LoVo (cell line): ENCODE measurements around the gene NTSR2.
"Not testable (repeated sequence)": the region's sequence is repeated elsewhere in the genome, so short reads cannot be mapped to it uniquely, and the experiment has no call there.

Source experiments
- DNase-seq: peaks from one replicate; pipeline ENCODE4 v3.0.0-alpha.2; 2016; ENCODE audit warnings: low spot score

The NTSR2 gene

DNA sequence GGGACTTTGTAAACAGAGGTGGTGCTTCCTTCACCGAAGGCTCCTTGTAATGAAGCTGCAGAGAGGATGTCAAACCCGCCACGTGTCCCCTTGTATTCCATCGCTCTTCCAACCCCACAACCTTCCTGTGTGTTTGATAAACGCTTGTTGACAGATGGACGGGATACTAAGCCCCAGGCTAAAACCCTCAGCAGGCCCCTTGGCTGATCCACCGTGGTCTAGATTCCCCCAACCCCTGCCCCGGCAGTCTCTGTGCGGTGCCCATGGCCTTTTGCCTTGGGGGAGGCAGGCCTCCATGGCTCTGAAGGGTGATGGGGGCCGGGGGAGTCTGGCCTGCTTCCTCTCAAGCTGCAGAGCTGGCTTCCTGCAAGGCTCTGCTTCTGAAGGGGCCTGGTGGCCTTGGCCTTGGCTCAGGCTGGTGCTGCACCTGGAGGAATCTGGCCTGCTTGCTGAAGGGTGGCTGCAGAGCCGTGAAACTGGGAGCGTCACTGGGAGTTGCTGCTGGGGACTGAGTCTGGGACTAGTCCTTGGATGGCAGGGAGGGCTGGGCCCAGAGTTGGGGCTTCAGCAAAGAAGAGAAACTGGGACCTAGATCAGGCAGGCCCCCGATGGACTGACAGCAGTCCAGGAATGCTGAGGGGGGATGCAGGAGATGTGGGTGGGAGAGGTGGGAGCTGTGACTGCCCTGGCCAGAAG lies 9.6 kb upstream of the NTSR2 start:
- no peak for DNase-seq

DNA sequence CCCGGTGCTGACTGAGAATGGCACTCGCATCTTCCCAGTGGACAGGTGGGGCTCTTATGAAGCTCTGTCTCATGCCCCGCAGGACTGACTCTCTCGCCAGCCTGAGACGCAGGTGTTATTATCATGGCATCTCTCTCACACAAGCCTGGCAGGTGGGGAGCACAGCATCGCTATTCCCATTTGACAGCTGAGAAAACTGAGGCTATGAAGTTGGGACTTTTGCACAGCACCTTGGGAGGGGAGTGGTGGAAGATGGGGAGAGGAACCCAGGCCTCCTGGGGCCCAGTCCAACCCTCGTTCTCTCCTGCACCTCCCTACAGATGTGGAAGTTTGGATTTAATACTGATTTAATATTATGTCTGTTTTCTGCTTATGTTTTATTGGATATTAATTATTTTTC lies 9.0 kb upstream of the NTSR2 start:
- DNase-seq, result no peak

DNA sequence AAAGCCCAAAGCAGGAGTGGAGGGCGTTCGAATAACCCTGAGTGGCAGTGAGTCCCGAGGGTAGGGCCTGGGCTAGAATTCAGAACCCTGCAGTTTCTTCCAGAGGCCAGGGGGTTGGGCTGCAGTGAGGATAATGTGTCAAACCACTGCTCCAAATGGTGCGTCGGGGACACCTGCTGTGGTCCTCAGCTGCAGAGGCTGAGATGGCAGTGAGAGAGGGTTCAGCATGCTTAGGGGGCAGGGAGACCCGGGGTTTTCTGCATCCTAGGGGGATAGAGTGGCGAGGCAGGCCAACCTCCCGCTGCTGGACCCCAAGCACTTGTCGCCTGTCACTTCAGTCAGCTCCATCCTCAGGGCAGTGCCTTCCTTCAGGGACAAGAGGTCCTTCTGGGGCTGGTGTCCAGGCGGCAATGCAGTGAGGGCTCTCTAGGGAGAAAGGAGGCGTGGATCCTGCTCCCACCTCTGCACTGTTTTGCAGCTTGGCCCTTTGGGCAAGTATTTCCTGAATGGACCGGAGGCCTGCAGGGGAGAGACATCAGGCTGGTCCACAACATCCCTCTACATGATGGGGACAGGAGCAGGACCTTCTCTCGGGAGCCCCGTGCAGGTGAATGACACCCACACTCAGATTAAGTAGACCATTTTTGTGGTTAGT lies 8.4 kb upstream of the NTSR2 start:
- DNase-seq, result no peak

GRCh38 chr2:11677136-11678055 lies 7.4 kb upstream of the NTSR2 start:
- DNase-seq, result no peak

DNA sequence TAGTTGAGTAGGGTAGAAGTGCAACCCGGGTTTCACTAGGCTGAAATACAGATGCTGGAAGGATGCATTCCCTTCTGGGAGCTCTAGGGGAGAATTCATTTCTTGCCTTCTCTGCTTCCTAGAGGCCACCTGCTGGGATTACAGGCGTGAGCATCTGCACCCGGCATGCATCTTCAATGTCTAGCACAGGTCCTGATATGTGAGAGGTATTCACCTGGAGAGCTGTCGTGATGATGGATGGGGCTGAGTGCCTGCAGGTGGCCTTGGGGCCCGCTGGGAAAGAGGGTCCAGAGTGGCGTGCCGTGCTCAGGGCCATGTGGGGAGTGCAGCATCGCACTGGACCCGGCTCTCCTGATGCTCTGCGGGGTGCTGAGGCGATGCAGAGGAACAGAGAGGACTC lies 6.6 kb upstream of the NTSR2 start:
- no peak for DNase-seq

DNA sequence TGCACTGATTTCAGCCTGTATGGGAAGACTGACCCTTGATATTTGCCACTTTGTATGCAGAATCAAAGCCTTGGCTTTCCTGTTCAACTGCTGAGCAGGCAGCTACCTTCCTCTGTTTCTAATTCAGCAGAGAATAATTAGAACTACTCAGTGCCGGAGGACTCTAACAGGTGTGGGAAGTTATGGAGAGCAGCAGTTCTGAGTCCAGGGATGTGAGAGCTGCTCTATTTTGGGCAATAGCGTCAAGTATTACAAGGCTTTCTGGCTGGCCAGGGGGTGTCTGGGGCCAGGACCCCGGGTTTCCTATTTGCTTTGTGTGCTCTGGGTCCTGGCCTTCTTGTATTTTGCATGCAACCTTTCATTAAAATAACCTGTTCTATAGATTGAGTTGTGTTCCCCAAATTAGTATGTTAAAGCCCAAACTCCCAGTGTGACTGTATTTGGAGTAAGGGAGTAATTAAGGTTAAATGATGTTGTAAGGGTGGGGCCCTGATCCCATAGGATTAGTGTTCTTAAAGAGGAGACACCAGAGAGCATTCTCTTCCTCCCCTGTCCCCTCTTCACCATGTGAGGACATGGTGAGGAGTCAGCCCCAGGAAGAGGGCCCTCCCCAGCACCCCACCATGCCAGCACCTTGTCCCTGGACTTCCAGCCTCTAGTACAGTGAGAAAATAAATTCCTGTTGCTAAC lies 5.6 kb upstream of the NTSR2 start:
- DNase-seq, result no peak

GRCh38 chr2:11674983-11675382 lies 5.0 kb upstream of the NTSR2 start:
- no peak for DNase-seq

GRCh38 chr2:11672407-11672806 lies 2.4 kb upstream of the NTSR2 start:
- no peak for DNase-seq

DNA sequence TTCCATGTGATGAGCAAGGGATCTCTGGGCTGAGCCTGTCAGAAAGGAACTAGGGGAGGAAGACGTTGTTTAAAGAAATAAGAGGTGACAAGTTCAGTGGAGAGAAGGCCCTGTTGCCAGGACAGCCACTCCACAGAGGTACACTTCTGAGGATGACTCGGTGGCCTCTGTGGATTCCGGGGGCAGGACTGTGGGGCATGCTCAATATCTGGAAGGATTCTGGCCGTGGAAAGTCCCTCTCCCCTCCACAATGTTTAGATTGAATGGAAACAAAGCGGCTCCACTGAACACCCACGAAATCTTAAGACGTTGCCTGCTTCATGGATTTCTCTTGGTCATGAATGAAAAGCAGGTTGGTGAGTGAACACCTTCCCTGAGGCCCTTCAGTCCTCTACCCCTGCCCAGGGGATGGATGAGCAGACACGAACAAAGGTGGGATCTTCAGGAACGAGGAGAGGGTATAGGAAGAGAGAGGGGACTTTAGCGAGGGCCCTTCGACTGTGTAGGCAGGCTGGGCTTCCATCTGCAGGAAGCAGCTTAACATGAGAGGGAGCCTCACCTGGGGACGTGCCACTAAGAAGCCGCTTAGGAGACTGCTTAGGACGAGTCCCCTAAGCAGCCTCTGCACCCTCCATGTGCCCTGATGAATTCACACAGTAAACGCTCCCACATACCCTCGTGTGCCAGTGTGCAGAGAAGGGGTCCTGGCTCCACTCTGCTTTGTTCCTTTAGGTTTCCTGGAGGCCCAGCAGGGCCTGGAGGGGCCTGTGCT lies 1.9 kb downstream of the NTSR2 start:
- no peak for DNase-seq

- no peak for DNase-seq
These were observed 2.8 kb downstream of the NTSR2 start for GRCh38 chr2:11667194-11667593.

DNA sequence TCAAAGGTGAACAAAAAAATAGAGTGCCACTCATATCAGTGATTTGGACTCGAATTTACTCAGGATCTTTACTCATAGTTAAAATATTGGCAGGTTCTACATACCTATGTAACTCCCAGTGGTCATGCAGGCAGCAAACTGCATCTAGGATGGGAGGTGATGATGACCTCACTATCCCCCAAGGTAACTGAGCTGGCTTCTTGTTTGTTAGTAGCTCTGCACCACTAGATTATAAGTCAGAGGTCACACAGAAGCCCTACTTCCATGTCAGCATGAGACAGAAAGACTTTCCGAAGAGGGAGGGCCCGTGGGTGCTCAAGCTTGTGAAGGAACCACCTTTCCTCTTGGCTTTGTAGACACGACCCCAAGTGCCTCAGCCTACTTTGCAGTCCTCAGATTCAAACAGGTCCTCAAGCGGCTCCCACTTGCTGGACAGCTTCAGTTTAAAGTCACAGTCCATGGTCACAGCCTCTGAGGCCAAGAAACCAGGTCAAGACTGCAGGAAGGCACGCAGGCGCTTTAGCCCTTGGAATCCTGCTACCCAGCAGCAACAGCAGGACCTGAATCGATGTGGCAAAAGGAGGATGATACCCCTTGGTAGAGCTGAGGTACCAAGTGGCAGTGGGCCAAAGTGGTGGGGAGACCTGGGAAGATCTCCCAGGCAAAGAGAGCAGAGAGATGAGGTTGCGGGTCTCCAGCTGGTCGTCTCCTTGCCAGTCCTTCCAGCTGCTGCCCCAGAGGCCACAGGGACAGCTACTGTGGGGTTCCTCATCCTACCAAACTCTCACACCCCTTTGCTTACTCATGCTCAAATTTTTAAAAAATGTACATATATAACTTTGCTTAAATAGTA lies 4.3 kb downstream of the NTSR2 start:
- DNase-seq, result no peak

- DNase-seq, result no peak
These were observed 5.0 kb downstream of the NTSR2 start for GRCh38 chr2:11665028-11665427.

DNA sequence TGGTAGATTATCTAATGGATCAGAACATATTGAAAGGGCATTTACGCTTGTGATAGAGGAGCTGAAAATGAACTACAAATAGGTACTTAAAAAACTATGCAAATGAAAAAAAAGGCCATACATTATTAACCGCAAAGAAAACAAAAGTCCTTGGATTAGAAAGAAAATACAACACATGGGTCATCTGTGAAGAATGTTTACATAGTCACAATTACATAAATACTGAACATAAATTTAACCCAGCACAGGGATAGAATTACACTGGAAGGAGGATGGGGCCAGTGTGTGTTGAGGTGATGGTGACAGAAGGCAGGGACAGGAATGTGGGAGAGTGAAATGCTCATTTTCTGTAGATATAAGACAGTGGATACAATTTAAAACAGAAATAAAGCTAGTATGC lies 6.6 kb downstream of the NTSR2 start:
- DNase-seq, result no peak

GRCh38 chr2:11662882-11663281 lies 7.1 kb downstream of the NTSR2 start:
- DNase-seq, result no peak

GRCh38 chr2:11661891-11662435 lies 8.0 kb downstream of the NTSR2 start:
- no peak for DNase-seq

GRCh38 chr2:11660396-11660795 lies 9.6 kb downstream of the NTSR2 start:
- not testable (repeated sequence) for DNase-seq

DNA sequence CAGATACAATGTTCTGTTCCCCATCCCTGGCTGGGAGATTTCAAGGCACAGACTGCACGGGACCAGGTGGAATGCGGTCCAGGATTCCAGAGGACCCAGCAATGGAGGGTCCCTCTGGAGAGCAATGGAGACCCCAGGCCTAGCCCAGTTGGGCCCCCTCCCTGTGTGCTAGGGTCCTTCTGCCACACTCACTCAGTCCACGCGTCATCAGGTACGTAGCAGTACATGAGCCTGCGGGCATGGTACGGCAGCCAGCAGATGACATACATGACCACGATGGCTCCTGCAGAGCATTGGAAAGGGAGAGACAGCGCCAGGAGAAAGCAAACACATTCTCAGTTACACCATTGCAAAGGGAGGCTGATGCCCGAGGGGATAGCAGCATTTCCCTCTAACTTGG lies 10.1 kb downstream of the NTSR2 start:
- DNase-seq, result no peak

DNA sequence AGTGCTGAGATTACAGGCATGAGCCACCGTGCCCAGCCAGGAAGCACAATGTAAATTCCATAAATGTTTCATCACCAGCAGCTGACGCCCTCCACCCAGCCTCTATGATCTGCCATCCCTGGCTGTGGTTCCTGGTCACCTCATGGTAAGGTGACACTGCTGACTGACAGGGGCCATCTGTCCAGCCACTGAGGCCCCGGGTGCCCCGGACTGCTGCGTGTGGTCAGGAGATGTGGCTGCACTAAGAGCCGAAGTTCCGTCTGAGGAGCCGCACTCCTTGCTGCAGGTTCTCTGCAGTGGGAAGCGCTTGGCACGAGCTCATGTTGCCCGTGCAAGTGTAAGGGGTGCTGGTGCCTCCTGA lies 10.9 kb downstream of the NTSR2 start:
- no peak for DNase-seq

DNA sequence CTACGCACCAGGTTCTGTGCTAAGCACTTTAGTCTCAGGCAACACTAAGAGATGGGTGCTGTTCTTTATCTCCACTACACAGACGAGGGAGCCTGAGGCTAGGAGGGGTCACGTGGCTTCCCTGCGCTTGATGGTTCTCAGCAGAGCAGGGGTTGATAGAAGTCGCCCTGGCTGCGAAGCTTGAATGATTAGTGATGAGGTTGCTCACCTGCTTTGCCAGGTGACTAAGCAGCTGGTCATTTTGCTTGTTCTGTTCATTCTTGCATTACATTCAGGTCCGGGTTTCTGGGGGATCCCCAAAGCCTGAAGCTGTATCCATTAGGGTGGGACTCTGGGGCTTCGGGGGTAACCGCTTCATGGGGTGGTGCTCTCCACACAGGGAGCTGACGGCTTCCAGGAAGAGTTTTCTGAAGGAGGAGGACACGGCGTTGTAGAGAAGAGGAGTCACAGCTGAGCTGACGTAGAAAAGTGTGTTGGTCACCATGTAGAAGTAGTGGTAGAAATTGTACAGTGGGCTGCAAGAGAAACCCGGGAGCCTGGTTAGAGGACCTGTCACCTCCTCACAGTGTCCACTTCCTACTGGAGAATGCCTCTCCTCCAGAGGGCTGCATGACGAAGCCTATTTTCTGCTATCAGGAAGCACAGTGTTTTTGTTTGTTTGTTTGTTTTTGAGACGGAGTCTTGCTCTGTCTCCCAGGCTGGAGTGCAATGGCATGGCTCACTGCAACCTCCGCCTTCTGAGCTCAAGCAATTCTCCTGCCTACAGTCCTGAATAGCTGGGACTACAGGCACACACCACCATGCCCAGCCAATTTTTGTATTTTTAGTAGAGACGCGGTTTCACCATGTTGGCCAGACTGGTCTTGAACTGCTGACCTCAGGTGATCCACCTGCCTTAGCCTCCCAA lies 11.5 kb downstream of the NTSR2 start:
- no peak for DNase-seq
